Motor neuron (in vitro differentiated cells): ENCODE measurements around the gene PLXNA4. TPM values are rescaled to one million over a fixed set of nuclear protein-coding genes. Genes with fewer than 3 reads are reported as not detected.

Experiments used
- ATAC-seq, 8 experiments: fragments of 200-7000 bp; cut with Tn5 transposase; replicated peaks in 6 of 8; 2 replicates each; pipeline ENCODE4 v1.8.0; 2021; ENCODE audit warnings: mild to moderate bottlenecking in 8 of 8, moderate library complexity in 8 of 8
- H3K27ac ChIP-seq, 2 donors: fragments of 250-450 bp; sonication (Bioruptor Pico); 2 replicates each; pipeline ENCODE4 v1.9.0; 2021; ENCODE audit warnings: antibody characterized with exemption in 2 of 2, mild to moderate bottlenecking in 2 of 2, moderate library complexity in 1 of 2
- H3K4me1 ChIP-seq, 2 donors: fragments of 250-450 bp; sonication (Bioruptor Pico); replicated peaks in 1 of 2; 2 replicates each; pipeline ENCODE4 v1.6.1; 2021; ENCODE audit warnings: antibody characterized with exemption in 2 of 2, mild to moderate bottlenecking in 2 of 2, moderate library complexity in 1 of 2
- H3K4me3 ChIP-seq, 5 donors: fragments of 250-450 bp; sonication (Bioruptor Pico); 2 replicates each; pipeline ENCODE4 v1.9.0; 2021; ENCODE audit warnings: antibody characterized with exemption in 5 of 5, mild to moderate bottlenecking in 5 of 5, moderate library complexity in 4 of 5
- WGBS, 10 experiments: fragments of 450-650 bp; shearing (Covaris generic); methylation state at CpG; one replicate each; pipeline ENCODE4 v1.0.0; 2022; 5-methylcytosine and 5-hydroxymethylcytosine counted together
- in situ Hi-C, 9 experiments: fragments of 400-800 bp; cut with MboI; loops; one replicate each; pipeline ENCODE4 v1.15.0; 2021; ENCODE audit warnings: low sequenced_read_pairs in 9 of 9, low pct_unique_long_range_greater_than_20kb in 2 of 9; ENCODE audit not compliant: unreplicated experiment in 9 of 9
- total RNA-seq, 8 experiments: library from RNA; unstranded; fragments of 300-600 nt; gene quantifications; 2 replicates each; pipeline versions ENCODE4 v1.2.3 to v1.2.4, GENCODE V29; 2022

PLXNA4 gene
- total RNA-seq, 8 experiments from 2014 or later = 0.38 to 8.5 (median 2.6) TPM

DNA sequence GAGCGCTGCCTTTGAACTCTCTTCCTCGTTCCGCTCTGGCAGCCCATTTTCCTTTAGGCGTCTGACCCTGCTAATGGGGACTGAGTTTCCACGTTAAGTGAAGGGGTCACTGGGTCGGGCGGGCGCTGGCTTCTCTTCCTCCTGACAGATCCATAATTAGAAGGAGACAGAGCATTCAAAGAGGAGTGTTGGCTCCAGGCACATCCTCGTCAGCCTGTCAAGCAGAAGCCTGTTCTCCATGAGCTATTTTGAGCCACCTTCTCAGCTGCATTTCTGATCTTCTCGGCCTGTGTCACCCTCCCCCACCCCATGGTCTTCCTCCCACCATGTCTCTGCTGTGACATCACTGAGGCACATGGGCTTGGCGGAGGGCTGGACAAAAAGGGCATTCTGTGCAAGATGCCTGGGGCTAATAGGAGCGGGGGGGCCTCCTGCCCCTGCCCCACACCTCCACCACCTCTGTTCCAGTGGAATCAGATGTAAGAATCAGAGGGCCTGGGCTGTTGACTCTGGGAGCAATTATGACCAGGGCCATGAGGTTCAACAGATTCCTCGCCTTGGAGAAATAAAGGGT is 248.1 kb downstream of the PLXNA4 start:
- Histone ChIP-seq H3K27ac (peak overlapping the region in 1 of 2 donors; percentile 65), H3K4me1 (peaks cover 0 to 7% of the 10 kb centered on the region in 2 donors), H3K4me3 (no peak overlapping the region)
- peak in 2 of 8 experiments; percentile 12 to 21 for ATAC-seq
- 60 to 100% (median 75%) methylated on average over 1 to 12 of the region's 13 CpGs; no CpG with 5 or more reads in 5 of the 10 experiments for WGBS, 10 experiments
- in situ Hi-C loops = no loop called here

DNA sequence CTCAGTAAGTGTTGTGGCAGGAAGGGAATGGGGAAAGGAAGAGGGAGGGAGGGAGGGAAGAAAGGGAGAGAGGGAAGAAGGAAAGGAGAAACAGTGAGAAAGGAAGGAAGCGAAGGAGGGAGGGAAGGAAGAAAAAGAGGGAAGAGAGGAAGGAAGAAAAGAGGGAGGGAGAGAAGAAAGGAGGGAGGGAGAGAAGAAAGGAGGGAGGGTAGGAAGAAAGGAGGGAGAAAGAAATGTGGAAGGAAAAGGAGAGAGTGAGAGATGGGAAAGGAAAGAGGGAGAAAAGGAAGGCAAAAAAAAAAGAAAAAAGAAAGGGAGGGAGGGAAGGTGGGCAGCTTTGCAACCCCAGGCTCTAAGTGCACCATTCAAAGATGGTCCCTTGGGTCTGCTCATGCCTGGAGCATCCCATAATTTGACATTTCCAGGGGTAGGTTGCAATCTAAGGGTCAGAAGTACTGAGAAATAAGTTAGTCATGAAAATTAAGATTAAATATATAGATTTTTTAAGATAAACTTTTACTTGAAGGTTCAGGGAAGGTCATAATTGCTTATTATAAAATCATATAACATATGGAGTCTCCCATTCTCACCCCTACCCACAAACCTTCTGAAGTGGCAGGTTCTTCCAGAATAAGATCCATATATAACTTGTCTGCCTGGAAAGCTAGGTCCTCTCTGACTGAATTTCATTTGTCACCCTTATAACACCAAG is 249.2 kb downstream of the PLXNA4 start:
- no peak for ATAC-seq
- Histone ChIP-seq H3K4me1 (peaks cover 0 to 7% of the 10 kb centered on the region in 2 donors), H3K27ac (no peak overlapping the region), H3K4me3 (no peak overlapping the region)
- in situ Hi-C loops = no loop called here
- WGBS, 10 experiments = 36 to 100% (median 73%) methylated on average over 1 of the region's 1 CpG; no CpG with 5 or more reads in 5 of the 10 experiments

DNA sequence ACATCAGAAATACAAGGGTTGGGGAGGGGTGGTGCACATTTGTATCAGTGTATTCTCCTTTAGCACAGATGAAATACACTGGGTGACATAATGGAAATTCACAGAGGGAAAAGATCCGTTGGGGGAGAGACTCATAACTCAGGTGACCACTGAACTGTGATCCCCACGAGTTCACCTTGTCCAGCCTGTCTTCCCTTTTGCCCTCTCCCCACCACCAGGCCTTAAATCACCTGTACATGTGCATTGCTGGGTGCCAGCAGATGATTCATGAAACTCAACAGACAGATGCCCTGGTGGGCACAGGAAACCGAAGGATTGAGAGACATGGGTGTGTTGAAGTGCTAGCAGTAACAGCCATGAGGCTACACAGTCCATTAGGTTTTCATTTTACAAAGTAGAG is 253.3 kb downstream of the PLXNA4 start:
- ATAC-seq = peak in 1 of 8 experiments; percentile 10
- in situ Hi-C loops = loop anchor here in 4 of 9 experiments (25.0 kb wide), 3 partner anchors 239 to 1114 kb away; partner anchors contain the start of gene PLXNA4 (in 3 of the 4)
- Histone ChIP-seq H3K27ac (no peak overlapping the region), H3K4me1 (peaks cover 0 to 7% of the 10 kb centered on the region in 2 donors), H3K4me3 (no peak overlapping the region)
- 17 to 80% (median 40%) methylated on average over 1 to 2 of the region's 3 CpGs; no CpG with 5 or more reads in 3 of the 10 experiments for WGBS, 10 experiments

DNA sequence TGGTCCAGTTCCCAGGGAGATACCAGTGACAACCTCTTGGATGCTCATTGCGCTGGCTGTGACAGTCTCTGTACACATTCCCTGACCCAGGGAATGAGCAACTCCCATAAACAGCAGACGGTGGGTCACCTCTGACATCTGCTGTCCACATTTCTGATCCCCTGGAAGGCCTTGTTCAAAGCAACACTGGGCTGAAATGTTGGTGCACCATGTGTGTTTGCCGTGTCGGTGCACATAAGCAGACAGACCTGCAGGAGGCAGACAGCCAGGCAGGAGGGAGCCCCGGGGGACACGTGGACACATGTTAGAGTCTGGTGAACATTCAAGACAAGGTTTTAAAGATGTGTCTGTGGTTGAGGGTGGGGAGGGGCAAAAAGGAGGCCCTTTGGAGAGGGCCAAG is 254.9 kb downstream of the PLXNA4 start:
- peak in 3 of 8 experiments; percentile 14 to 61 (median 28) for ATAC-seq
- WGBS, 10 experiments = 60 to 100% (median 82%) methylated on average over 1 to 2 of the region's 6 CpGs; no CpG with 5 or more reads in 4 of the 10 experiments
- in situ Hi-C loops = loop anchor here in 4 of 9 experiments (25.0 kb wide), 3 partner anchors 241 to 1116 kb away; partner anchors contain the start of gene PLXNA4 (in 3 of the 4)
- no peak overlapping the region for H3K4me3 ChIP-seq
- H3K4me1 ChIP-seq = peaks cover 0 to 3% of the 10 kb centered on the region in 2 donors
- H3K27ac ChIP-seq = no peak overlapping the region

DNA sequence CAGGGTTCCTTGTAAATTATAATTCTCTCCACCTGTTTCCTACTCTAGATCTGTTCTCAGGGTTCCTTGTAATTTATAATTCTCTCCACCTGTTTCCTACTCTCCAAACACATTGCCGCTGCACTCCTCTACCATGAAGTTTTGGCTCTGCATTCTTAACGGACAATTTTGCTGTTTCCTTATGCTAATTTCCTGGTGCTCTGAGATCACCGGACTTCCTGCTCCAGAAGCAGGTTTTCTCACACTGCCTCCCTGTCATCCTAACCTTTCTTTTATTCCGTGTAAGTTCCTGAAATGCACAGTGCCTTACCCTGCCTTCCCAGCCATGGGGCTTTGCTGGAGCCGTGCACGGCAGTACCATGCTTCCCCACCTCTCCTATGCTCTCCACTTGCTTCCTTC is 256.8 kb downstream of the PLXNA4 start:
- in situ Hi-C loops = loop anchor here in 4 of 9 experiments (10.0 to 25.0 kb wide), 4 partner anchors 185 to 1118 kb away; partner anchors contain the start of gene PLXNA4 (in 3 of the 4)
- Histone ChIP-seq H3K27ac (no peak overlapping the region), H3K4me3 (no peak overlapping the region), H3K4me1 (peaks cover 0 to 3% of the 10 kb centered on the region in 2 donors)
- 29 to 100% (median 73%) methylated on average over 1 to 6 of the region's 6 CpGs; no CpG with 5 or more reads in 1 of the 10 experiments for WGBS, 10 experiments
- ATAC-seq = no peak

DNA sequence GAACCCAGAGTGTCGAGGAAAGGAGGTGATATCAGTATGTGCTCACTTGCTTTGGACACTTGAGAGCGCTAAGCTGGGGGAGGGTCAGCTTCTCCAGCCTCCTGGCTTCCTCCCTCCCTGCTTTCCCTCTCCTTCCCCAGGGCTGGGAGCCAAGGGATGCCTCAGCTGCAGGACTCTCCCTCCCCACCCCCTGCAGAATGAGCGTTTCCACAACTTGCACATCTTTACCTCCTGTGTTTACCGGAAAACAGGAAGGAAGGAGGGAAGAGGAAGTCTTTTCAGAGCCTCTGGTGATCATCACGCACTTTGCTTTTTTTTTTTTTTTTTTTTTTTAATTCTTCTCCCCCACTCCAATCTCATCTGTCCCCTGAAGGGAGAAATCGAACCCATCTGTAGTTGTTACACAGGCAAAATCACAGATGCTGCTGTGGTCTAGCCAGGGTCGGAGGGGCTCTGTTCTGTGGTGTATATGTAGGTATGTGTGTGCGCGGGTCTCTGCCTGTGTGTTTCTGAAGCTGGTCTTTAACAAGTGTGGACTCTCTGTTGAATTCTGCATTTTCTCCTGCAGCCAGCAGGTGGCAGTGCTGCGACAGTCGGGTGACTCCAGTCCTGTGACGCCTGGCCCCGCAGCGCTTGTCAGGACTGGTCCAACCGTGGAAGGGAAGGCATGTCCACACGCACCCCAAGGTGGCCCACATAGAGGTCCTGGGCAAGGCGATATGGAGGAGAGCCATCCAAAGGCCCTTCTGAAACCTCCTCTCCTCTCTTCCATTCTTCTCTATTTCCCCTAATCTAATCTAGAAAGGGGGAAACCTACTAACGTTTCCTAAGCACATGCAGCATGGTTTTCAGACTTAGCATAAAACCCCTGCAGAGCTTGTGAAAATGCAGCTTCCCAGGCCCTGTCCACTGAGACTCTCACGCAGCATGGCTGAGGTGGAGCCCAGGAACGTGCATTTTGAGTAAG is 257.6 kb downstream of the PLXNA4 start:
- peak; percentile 96 to 98 (median 97) for ATAC-seq
- Histone ChIP-seq H3K4me3 (no peak overlapping the region), H3K27ac (no peak overlapping the region), H3K4me1 (peaks cover 0 to 3% of the 10 kb centered on the region in 2 donors)
- in situ Hi-C loops = loop anchor here in 4 of 9 experiments (10.0 to 25.0 kb wide), 4 partner anchors 186 to 1119 kb away; partner anchors contain the start of gene PLXNA4 (in 3 of the 4)
- WGBS, 10 experiments = 0 to 42% (median 11%) methylated on average over 1 to 16 of the region's 20 CpGs; no CpG with 5 or more reads in 1 of the 10 experiments

DNA sequence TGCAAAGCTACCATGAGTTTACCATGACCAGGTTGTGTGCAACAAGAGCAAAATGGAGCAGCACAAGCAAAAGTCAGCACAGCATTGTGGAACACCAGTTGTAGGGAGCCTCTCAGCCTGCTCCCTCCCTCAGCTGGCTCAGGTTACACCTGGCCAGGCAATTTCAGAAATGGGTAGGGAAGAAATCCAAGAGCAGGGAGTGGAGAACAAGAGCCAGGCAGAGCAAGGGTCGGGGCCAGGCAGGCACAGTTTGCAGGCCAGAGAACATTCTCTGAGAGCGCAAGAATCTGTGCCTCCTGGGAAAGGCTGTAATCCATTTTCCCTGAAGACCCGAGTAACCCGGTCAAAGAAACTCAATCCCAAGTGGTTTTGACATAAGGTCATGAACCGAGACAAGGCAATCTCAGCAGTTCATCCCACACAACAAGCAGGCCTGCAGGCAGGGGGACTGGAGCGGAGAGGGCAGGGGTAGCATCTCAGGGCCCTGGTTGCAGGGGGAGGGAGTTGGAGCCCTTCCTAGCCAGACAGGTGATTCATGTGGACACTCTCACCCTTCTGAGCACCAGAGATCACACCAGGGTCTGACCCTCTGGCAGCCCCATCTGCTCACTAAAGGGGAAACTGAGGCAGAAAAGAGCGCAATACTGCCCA is 258.4 kb downstream of the PLXNA4 start:
- Histone ChIP-seq H3K27ac (no peak overlapping the region), H3K4me1 (peaks cover 0 to 3% of the 10 kb centered on the region in 2 donors), H3K4me3 (no peak overlapping the region)
- 0 to 100% (median 62%) methylated on average over 1 to 6 of the region's 7 CpGs; no CpG with 5 or more reads in 2 of the 10 experiments for WGBS, 10 experiments
- in situ Hi-C loops = loop anchor here in 4 of 9 experiments (10.0 to 25.0 kb wide), 4 partner anchors 187 to 1119 kb away; partner anchors contain the start of gene PLXNA4 (in 3 of the 4)
- ATAC-seq = no peak

DNA sequence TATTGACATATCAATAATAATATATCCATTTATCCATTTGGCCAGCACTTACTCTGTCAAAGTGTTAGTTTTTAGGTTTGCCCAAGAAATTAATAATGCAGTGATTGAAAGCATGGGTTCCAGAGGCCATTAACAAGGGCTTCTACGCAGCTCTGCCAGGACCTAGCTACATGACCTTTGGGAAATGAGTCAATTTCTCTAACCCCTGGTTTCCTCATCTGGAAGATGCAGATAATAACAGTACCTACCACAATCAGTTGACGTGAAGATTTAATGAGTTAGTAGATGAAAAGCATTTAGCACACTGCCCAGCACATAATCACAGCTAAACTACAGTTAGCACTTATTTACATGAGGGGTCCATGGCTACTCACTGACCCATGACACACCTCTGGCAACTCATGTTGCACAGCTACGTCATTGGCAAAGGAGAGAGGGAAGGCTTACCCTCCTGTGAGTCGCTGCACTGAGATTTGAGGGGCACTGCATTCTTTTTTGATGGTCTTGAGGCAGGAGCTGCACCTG is 263.7 kb downstream of the PLXNA4 start:
- peaks cover 8 to 9% of the 10 kb centered on the region in 2 donors for H3K4me1 ChIP-seq
- ATAC-seq = no peak
- in situ Hi-C loops = loop anchor here in 4 of 9 experiments (10.0 to 25.0 kb wide), 4 partner anchors 192 to 1125 kb away; partner anchors contain the start of gene PLXNA4 (in 3 of the 4)
- 33 to 100% (median 87%) methylated on average over 1 to 3 of the region's 4 CpGs; no CpG with 5 or more reads in 1 of the 10 experiments for WGBS, 10 experiments
- no peak overlapping the region for H3K4me3 ChIP-seq
- no peak overlapping the region for H3K27ac ChIP-seq

DNA sequence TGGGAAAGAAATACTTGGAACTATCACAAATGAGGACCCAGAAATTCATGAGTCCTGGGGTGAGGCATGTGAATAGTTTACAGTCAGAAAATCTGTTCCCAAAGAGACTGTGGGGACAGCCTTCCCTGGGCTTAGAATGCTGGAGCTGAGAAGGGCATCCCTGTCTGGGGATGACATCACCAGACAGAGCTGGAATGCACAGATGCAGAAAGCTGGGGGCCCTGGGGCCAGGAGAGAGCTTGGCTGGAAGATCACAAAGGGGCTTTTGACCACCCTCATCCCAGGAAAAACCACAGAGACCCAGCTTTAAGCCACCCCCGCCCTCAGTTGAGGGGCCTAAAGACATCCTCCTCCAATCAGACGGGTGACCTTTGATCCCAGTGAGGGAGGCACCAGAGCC is 264.5 kb downstream of the PLXNA4 start:
- H3K4me1 ChIP-seq = peaks cover 8 to 9% of the 10 kb centered on the region in 2 donors
- no peak overlapping the region for H3K27ac ChIP-seq
- in situ Hi-C loops = loop anchor here in 4 of 9 experiments (10.0 to 25.0 kb wide), 4 partner anchors 193 to 1126 kb away; partner anchors contain the start of gene PLXNA4 (in 3 of the 4)
- H3K4me3 ChIP-seq = no peak overlapping the region
- no CpG with 5 or more reads among the region's 2 CpGs for WGBS, 10 experiments
- ATAC-seq = peak in 5 of 8 experiments; percentile 71 to 87 (median 75)

DNA sequence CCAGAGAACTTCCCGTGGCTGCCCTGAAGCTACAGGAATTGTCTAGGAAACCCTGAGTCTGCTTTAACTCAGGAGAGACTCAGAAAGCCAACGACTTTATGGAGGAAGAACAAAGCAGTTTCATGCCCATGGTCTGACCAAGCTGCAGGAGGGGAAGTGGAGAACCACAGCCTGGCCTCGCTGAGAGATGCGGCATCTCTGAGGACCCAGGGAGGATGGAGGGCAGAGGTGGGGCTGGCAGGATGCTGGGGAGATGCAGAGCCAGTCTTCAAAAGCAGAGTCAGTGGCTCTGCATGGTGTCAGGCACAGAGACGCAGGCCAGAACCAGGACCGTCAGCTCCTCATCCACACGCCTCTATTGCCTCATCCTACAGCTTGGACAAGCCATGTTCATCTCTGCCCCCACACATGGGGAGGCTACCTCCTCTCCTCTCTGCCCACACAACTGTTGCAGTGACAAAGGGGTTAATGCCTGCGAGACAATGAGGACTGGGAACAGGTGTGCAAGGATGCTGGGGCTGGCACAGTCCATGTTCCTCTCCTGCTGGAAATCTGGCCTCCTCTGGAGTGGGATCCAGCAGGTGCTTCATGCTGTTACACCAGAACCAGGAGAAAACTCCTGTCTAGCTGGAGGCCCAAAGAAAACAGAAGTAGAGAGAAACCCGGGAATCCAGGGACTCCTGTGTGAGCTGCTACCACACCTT is 267.0 kb downstream of the PLXNA4 start:
- in situ Hi-C loops = loop anchor here in 4 of 9 experiments (25.0 kb wide), 3 partner anchors 253 to 1128 kb away; partner anchors contain the start of gene PLXNA4 (in 3 of the 4)
- no peak overlapping the region for H3K4me3 ChIP-seq
- WGBS, 10 experiments = 20 to 81% (median 55%) methylated on average over 1 to 4 of the region's 9 CpGs; no CpG with 5 or more reads in 2 of the 10 experiments
- ATAC-seq = no peak
- no peak overlapping the region for H3K27ac ChIP-seq
- H3K4me1 ChIP-seq = peaks cover 8 to 14% of the 10 kb centered on the region in 2 donors

DNA sequence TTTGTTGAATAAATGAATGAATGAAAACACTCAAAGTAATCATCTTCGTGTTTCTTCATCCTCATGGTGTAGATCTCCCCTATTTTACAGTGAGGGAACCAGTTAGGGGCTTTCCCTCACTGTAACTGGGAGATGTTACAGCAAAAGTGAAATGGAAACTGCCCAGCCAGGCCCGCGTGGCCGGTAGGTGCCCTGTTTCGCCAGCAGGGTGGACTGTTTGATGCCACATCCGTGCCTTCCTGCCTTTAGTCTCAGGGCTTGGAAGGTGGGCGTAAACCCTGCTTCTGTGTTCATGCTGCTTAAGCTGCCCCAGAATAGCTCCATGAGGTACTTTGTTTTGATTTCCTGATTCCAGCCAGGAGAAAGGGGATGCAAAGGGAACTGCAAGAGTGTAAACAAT is 268.8 kb downstream of the PLXNA4 start:
- no peak for ATAC-seq
- no peak overlapping the region for H3K27ac ChIP-seq
- WGBS, 10 experiments = 27 to 79% (median 69%) methylated on average over 2 to 7 of the region's 7 CpGs; no CpG with 5 or more reads in 4 of the 10 experiments
- H3K4me1 ChIP-seq = peaks cover 8 to 14% of the 10 kb centered on the region in 2 donors
- no peak overlapping the region for H3K4me3 ChIP-seq
- in situ Hi-C loops = loop anchor here in 4 of 9 experiments (25.0 kb wide), 3 partner anchors 255 to 1130 kb away; partner anchors contain the start of gene PLXNA4 (in 3 of the 4)
